Measurements from ENCODE around the gene MACROD2. TPM values are rescaled to one million over a fixed set of nuclear protein-coding genes. Genes with fewer than 3 reads are reported as not detected.
"Not testable (repeated sequence)": the region's sequence is repeated elsewhere in the genome, so short reads cannot be mapped to it uniquely, and the experiment has no call there.

The MACROD2 gene
- total RNA-seq, 4 donors from 2014 or later = 10.0 to 24.0 (median 17.0) TPM

- DNase-seq (ENCODE audit: low spot score in 2 of 2) = no peak
- no peak overlapping the region for H3K4me3 ChIP-seq (ENCODE audit: low read depth, poor library complexity, severe bottlenecking)
- intact Hi-C loops (cut with DNase I; ENCODE audit: low total_unique reads) = no loop called here
- 92 to 98% methylated on average over 1 of the region's 1 CpG for WGBS, 2 donors
- TF ChIP-seq, protein P1, sequence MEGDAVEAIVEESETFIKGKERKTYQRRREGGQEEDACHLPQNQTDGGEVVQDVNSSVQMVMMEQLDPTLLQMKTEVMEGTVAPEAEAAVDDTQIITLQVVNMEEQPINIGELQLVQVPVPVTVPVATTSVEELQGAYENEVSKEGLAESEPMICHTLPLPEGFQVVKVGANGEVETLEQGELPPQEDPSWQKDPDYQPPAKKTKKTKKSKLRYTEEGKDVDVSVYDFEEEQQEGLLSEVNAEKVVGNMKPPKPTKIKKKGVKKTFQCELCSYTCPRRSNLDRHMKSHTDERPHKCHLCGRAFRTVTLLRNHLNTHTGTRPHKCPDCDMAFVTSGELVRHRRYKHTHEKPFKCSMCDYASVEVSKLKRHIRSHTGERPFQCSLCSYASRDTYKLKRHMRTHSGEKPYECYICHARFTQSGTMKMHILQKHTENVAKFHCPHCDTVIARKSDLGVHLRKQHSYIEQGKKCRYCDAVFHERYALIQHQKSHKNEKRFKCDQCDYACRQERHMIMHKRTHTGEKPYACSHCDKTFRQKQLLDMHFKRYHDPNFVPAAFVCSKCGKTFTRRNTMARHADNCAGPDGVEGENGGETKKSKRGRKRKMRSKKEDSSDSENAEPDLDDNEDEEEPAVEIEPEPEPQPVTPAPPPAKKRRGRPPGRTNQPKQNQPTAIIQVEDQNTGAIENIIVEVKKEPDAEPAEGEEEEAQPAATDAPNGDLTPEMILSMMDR (IDR thresholded peaks at IDR 0.05) = no peak
- no peak for TF ChIP-seq POLR2A (IDR thresholded peaks at IDR 0.05)
Measured at GRCh38 chr20:14208956-14209355, 213.6 kb downstream of the MACROD2 start.

DNA sequence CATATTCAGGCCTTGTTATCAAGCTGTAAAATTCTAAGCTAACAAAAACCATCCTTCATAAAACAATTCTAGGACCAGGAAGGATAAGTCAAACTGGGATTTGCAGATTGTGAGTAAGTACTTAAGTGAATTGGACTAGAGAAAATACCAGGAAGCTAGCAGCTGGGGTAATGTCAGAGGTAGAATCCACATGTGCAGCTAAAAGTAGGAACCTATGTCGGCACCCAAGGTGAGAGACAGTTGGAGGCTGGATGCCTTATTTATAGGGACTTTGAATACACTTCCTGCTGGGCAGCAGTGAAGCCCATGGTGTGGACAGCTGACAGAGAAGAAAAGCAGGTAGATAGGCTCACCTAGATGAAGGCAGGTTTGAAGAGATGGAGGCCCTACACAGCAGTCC, 214.8 kb downstream of the MACROD2 start:
- WGBS, 2 donors = 79 to 83% methylated on average over 1 of the region's 1 CpG
- intact Hi-C loops (cut with DNase I; ENCODE audit: low total_unique reads) = no loop called here
- TF ChIP-seq, protein P1 (IDR thresholded peaks at IDR 0.05) = no peak
- no peak for TF ChIP-seq POLR2A (IDR thresholded peaks at IDR 0.05)
- no peak overlapping the region for H3K4me3 ChIP-seq (ENCODE audit: low read depth, poor library complexity, severe bottlenecking)
- no peak for DNase-seq (ENCODE audit: low spot score in 2 of 2)

GRCh38 chr20:14214046-14214445, 218.7 kb downstream of the MACROD2 start:
- TF ChIP-seq POLR2A (IDR thresholded peaks at IDR 0.05) = no peak
- TF ChIP-seq, protein P1 (IDR thresholded peaks at IDR 0.05) = no peak
- no peak for DNase-seq (ENCODE audit: low spot score in 2 of 2)
- WGBS, 2 donors = 44 to 48% methylated on average over 1 of the region's 1 CpG
- intact Hi-C loops (cut with DNase I; ENCODE audit: low total_unique reads) = no loop called here
- H3K4me3 ChIP-seq (ENCODE audit: low read depth, poor library complexity, severe bottlenecking) = no peak overlapping the region

GRCh38 chr20:14215880-14216279, 220.6 kb downstream of the MACROD2 start:
- H3K4me3 ChIP-seq (ENCODE audit: low read depth, poor library complexity, severe bottlenecking); intact Hi-C loops (cut with DNase I; ENCODE audit: low total_unique reads); DNase-seq (ENCODE audit: low spot score in 2 of 2): not testable (repeated sequence)
- WGBS, 2 donors = 64 to 67% methylated on average over 1 of the region's 1 CpG

- no peak for DNase-seq (ENCODE audit: low spot score in 2 of 2)
- 72 to 83% methylated on average over 4 of the region's 4 CpGs for WGBS, 2 donors
- no peak for TF ChIP-seq POLR2A (IDR thresholded peaks at IDR 0.05)
- TF ChIP-seq, protein P1 (IDR thresholded peaks at IDR 0.05) = no peak
- no peak overlapping the region for H3K4me3 ChIP-seq (ENCODE audit: low read depth, poor library complexity, severe bottlenecking)
- intact Hi-C loops (cut with DNase I; ENCODE audit: low total_unique reads) = no loop called here
Measured at GRCh38 chr20:14219801-14220461, 224.6 kb downstream of the MACROD2 start.

GRCh38 chr20:14220986-14221385, 225.7 kb downstream of the MACROD2 start:
- WGBS, 2 donors = 93 to 100% methylated on average over 1 of the region's 1 CpG
- DNase-seq (ENCODE audit: low spot score in 2 of 2) = no peak
- H3K4me3 ChIP-seq (ENCODE audit: low read depth, poor library complexity, severe bottlenecking) = no peak overlapping the region
- intact Hi-C loops (cut with DNase I; ENCODE audit: low total_unique reads) = no loop called here
- TF ChIP-seq, protein P1 (IDR thresholded peaks at IDR 0.05) = no peak
- no peak for TF ChIP-seq POLR2A (IDR thresholded peaks at IDR 0.05)
